ENCODE measurements around the gene BLOC1S6.

BLOC1S6 gene

DNA sequence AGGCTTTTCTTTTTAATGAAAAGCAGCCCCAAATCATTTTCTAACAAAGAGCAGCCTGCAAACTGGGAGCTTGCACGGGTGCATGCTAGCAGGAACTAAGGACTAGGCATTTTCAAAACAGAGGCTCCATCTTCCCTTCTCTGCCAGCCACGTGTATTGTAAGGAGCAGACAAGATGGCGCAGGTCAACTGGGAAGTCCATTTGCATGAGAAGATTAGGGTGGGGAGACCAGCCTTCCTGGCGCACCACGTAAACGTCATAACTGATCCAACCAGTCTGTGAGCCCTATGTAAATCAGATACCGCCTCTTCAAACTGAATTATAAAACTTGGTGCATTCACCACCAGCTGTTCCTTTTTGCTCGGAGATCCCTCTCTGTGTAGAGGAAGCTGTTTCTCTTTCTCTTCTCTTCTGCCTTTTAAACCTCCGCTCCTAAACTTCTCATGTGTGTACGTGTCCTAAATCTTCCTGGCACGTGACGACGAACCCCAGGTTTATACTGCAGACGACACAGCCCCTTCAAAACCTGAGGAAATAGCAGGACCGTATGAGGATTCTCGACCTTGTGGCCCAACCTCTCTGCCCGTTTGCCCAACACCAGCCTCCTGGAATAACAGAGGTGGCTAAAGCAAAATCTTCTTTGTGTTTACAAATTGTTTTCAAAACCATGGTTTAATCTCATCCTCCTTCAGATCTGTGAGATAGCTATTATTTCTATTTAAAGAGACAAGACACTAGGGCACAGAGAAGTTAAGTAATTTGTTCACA lies 38.2 kb upstream of the BLOC1S6 start:
- Histone ChIP-seq H3K79me2 (ENCODE audit: low read length) (no peaks in the 10 kb centered on the region), H3K27me3 (replicated peaks; ENCODE audit: insufficient read depth, low read length) (no peaks in the 10 kb centered on the region), H3K36me3 (replicated peaks; ENCODE audit: insufficient read depth, low read length) (no peaks in the 10 kb centered on the region), H3F3A (ENCODE audit: insufficient read depth, low read length) (no peaks in the 10 kb centered on the region), H4K20me1 (ENCODE audit: insufficient read depth, low read length) (no peaks in the 10 kb centered on the region), H3K4me2 (ENCODE audit: low read depth, low read length) (peak overlapping the region; percentile 53), H3K9me2 (replicated peaks; ENCODE audit: insufficient read depth, low read length) (no peaks in the 10 kb centered on the region), H3K27ac (ENCODE audit: low read length) (peak overlapping the region; percentile 62; the same call in 1 of the 2 replicates), H3K9me3 (replicated peaks; ENCODE audit: insufficient read depth, low read length) (no peaks in the 10 kb centered on the region), H3K4me1 (ENCODE audit: low read length) (no peaks in the 10 kb centered on the region), H3K9ac (ENCODE audit: low read length) (peak overlapping the region; percentile 49), H3K4me3 (ENCODE audit: low read length) (peak overlapping the region; percentile 52), H2AFZ (ENCODE audit: low read length) (peak overlapping the region; percentile 55)
- DNase-seq = peak; percentile 87
- TF ChIP-seq, protein P1, sequence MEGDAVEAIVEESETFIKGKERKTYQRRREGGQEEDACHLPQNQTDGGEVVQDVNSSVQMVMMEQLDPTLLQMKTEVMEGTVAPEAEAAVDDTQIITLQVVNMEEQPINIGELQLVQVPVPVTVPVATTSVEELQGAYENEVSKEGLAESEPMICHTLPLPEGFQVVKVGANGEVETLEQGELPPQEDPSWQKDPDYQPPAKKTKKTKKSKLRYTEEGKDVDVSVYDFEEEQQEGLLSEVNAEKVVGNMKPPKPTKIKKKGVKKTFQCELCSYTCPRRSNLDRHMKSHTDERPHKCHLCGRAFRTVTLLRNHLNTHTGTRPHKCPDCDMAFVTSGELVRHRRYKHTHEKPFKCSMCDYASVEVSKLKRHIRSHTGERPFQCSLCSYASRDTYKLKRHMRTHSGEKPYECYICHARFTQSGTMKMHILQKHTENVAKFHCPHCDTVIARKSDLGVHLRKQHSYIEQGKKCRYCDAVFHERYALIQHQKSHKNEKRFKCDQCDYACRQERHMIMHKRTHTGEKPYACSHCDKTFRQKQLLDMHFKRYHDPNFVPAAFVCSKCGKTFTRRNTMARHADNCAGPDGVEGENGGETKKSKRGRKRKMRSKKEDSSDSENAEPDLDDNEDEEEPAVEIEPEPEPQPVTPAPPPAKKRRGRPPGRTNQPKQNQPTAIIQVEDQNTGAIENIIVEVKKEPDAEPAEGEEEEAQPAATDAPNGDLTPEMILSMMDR (IDR thresholded peaks at IDR 0.05; ENCODE audit: low read length) = no peak
- TF ChIP-seq EZH2phosphoT487 (IDR thresholded peaks at IDR 0.05; ENCODE audit: low read length) = no peak
- TF ChIP-seq EZH2 (optimal IDR thresholded peaks at IDR 0.05; ENCODE audit: low read depth, low read length) = no peak

DNA sequence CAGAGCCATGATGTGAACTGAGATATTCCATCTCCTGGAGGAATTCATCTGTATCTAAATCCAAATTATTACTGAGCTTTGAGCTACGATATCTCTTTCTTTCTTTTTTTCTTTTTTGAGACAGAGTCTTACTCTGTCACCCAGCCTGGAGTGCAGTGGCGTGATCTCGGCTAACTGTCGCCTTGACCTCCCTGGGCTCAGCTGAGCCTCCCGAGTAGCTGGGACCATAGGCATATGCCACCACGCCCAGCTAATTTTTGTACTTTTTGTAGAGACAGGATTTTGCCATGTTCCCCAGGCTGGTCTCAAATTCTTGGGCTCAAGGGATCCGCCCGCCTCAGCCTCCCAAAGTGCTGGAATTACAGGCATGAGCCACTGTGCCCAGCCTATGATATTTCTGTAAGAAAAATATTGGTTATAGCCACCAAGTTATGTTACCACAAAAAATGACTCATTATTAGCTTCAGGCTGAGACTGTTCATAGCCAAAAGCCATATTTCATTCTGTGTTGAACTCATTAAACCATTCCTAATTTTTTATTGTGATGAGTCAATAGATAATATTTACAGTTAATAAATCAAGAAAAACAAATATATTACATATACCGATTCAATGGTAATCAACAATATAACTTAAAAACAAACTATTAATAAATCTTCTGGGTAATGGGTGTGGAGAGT lies 37.5 kb upstream of the BLOC1S6 start:
- Histone ChIP-seq H2AFZ (ENCODE audit: low read length) (peak overlapping the region; percentile 18; the same call in 1 of the 2 replicates), H3K36me3 (replicated peaks; ENCODE audit: insufficient read depth, low read length) (no peaks in the 10 kb centered on the region), H3K27me3 (replicated peaks; ENCODE audit: insufficient read depth, low read length) (no peaks in the 10 kb centered on the region), H3K79me2 (ENCODE audit: low read length) (no peaks in the 10 kb centered on the region), H3K9me3 (replicated peaks; ENCODE audit: insufficient read depth, low read length) (no peaks in the 10 kb centered on the region), H3K4me3 (ENCODE audit: low read length) (peak overlapping the region; percentile 52; the same call in 1 of the 2 replicates), H4K20me1 (ENCODE audit: insufficient read depth, low read length) (no peaks in the 10 kb centered on the region), H3K4me1 (ENCODE audit: low read length) (no peaks in the 10 kb centered on the region), H3K4me2 (ENCODE audit: low read depth, low read length) (peak overlapping the region; percentile 53), H3F3A (ENCODE audit: insufficient read depth, low read length) (no peaks in the 10 kb centered on the region), H3K27ac (ENCODE audit: low read length) (peak overlapping the region; percentile 62; the same call in 1 of the 2 replicates), H3K9me2 (replicated peaks; ENCODE audit: insufficient read depth, low read length) (no peaks in the 10 kb centered on the region), H3K9ac (ENCODE audit: low read length) (peak overlapping the region; percentile 49)
- DNase-seq = no peak
- TF ChIP-seq, protein P1 (IDR thresholded peaks at IDR 0.05; ENCODE audit: low read length) = no peak
- TF ChIP-seq EZH2 (optimal IDR thresholded peaks at IDR 0.05; ENCODE audit: low read depth, low read length) = no peak
- TF ChIP-seq EZH2phosphoT487 (IDR thresholded peaks at IDR 0.05; ENCODE audit: low read length) = no peak

DNA sequence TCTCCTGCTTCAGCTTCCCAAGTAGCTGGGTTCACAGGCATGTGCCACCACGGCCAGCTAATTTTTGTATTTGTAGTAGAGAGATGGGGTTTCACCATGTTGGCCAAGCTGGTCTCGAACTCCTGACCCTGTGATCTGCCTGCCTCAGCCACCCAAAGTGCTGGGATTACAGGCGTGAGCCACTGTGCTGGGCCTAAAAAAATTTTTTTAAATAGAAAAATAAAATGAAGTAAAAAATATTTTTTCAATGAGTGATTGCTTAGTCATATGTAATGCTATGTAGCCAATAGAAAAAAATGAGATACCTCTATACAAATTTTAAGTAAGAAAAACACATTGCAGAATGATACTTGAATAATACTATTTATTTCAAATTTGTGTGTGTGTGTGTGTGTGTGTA lies 36.7 kb upstream of the BLOC1S6 start:
- no peaks in the 10 kb centered on the region for H3K4me1 ChIP-seq (ENCODE audit: low read length)
- H3K27me3 ChIP-seq (replicated peaks; ENCODE audit: insufficient read depth, low read length) = no peaks in the 10 kb centered on the region
- no peak overlapping the region for H3K9ac ChIP-seq (ENCODE audit: low read length)
- no peaks in the 10 kb centered on the region for H4K20me1 ChIP-seq (ENCODE audit: insufficient read depth, low read length)
- no peaks in the 10 kb centered on the region for H3K36me3 ChIP-seq (replicated peaks; ENCODE audit: insufficient read depth, low read length)
- no peak for DNase-seq
- TF ChIP-seq EZH2 (optimal IDR thresholded peaks at IDR 0.05; ENCODE audit: low read depth, low read length) (no peak), EZH2phosphoT487 (IDR thresholded peaks at IDR 0.05; ENCODE audit: low read length) (no peak)
- TF ChIP-seq, protein P1 (IDR thresholded peaks at IDR 0.05; ENCODE audit: low read length) = no peak
- H3K27ac ChIP-seq (ENCODE audit: low read length) = no peak overlapping the region
- H3K79me2 ChIP-seq (ENCODE audit: low read length) = no peaks in the 10 kb centered on the region
- no peak overlapping the region for H2AFZ ChIP-seq (ENCODE audit: low read length)
- no peak overlapping the region for H3K4me2 ChIP-seq (ENCODE audit: low read depth, low read length)
- no peak overlapping the region for H3K4me3 ChIP-seq (ENCODE audit: low read length)
- no peaks in the 10 kb centered on the region for H3F3A ChIP-seq (ENCODE audit: insufficient read depth, low read length)
- no peaks in the 10 kb centered on the region for H3K9me3 ChIP-seq (replicated peaks; ENCODE audit: insufficient read depth, low read length)
- no peaks in the 10 kb centered on the region for H3K9me2 ChIP-seq (replicated peaks; ENCODE audit: insufficient read depth, low read length)

Data from MM.1S (cell line).